ENCODE results near the gene BORCS8.

- TF ChIP-seq CTCF (IDR thresholded peaks at IDR 0.05) (no peak), POLR2A (IDR thresholded peaks at IDR 0.05) (no peak)
Observed at GRCh38 chr19:19146865-19147264, 45.1 kb downstream of the BORCS8 start.

All from Peyer's patch (tissue), 4 donors.